Neural progenitor cell (in vitro differentiated cells): Measurements from ENCODE around the gene PTCH1. TPM values are rescaled to one million over a fixed set of nuclear protein-coding genes. Genes with fewer than 3 reads are reported as not detected.
A peak's percentile ranks its signal among the peaks of the same experiment; 100 is the strongest.

Experiments used
- DNase-seq: peaks from one replicate; pipeline ENCODE4 v3.0.0-alpha.2; 2016; ENCODE audit warnings: low spot score
- H2AFZ ChIP-seq: fragments of 200-600 bp; sonication (generic); replicated peaks from 2 replicates; pipeline ENCODE4 v1.6.1; 2016; ENCODE audit warnings: antibody characterized with exemption
- H3F3A ChIP-seq: fragments of 200-600 bp; sonication (generic); 2 replicates; pipeline ENCODE4 v1.6.1; 2016; ENCODE audit warnings: antibody characterized with exemption, low read depth
- H3K27ac ChIP-seq: fragments of 200-600 bp; sonication (generic); 2 replicates; pipeline ENCODE4 v1.5.1; 2016; ENCODE audit warnings: mild to moderate bottlenecking
- H3K27me3 ChIP-seq: fragments of 200-600 bp; sonication (generic); 2 replicates; pipeline ENCODE4 v1.6.1; 2016; ENCODE audit warnings: mild to moderate bottlenecking, moderate library complexity
- H3K36me3 ChIP-seq: fragments of 200-600 bp; sonication (generic); 2 replicates; pipeline ENCODE4 v1.5.1; 2016
- H3K4me1 ChIP-seq: fragments of 200-600 bp; sonication (generic); 2 replicates; pipeline ENCODE4 v1.6.1; 2016; ENCODE audit warnings: mixed run types
- H3K4me2 ChIP-seq: fragments of 200-600 bp; sonication (generic); 2 replicates; pipeline ENCODE4 v1.6.1; 2016
- H3K4me3 ChIP-seq: fragments of 200-600 bp; sonication (generic); 2 replicates; pipeline ENCODE4 v1.5.1; 2016
- H3K79me2 ChIP-seq: fragments of 200-600 bp; sonication (generic); 2 replicates; pipeline ENCODE4 v1.6.1; 2016; ENCODE audit warnings: low read depth
- H3K9ac ChIP-seq: fragments of 200-600 bp; sonication (generic); 2 replicates; pipeline ENCODE4 v1.6.1; 2016
- H3K9me3 ChIP-seq: fragments of 200-600 bp; sonication (generic); 2 replicates; pipeline ENCODE4 v1.5.1; 2016; ENCODE audit warnings: low read depth
- H4K20me1 ChIP-seq: fragments of 200-600 bp; sonication (generic); 2 replicates; pipeline ENCODE4 v1.6.1; 2016; ENCODE audit warnings: low read depth
- H3K27ac Mint-ChIP-seq: 3 replicates; pipeline ENCODE4 v1.8.0; 2021; ENCODE audit warnings: mixed read lengths
- H3K27me3 Mint-ChIP-seq: 2 replicates; pipeline ENCODE4 v1.8.0; 2022; ENCODE audit warnings: low read depth, mild to moderate bottlenecking, inconsistent platforms, moderate library complexity, mixed read lengths; ENCODE audit not compliant: insufficient read depth
- H3K36me3 Mint-ChIP-seq: 3 replicates; pipeline ENCODE4 v1.8.0; 2021; ENCODE audit warnings: mixed read lengths
- H3K4me1 Mint-ChIP-seq: 3 replicates; pipeline ENCODE4 v1.8.0; 2021; ENCODE audit warnings: mixed read lengths
- H3K4me3 Mint-ChIP-seq: 3 replicates; pipeline ENCODE4 v1.8.0; 2021; ENCODE audit warnings: mild to moderate bottlenecking, moderate library complexity, mixed read lengths
- H3K9me3 Mint-ChIP-seq: 3 replicates; pipeline ENCODE4 v1.8.0; 2020; ENCODE audit warnings: mixed read lengths
- CTCF ChIP-seq: fragments of 200-600 bp; sonication (generic); IDR thresholded peaks from 2 replicates; pipeline ENCODE4 v1.5.1; 2017; ENCODE audit warnings: antibody characterized with exemption, mild to moderate bottlenecking
- EZH2 ChIP-seq: fragments of 200-600 bp; sonication (generic); IDR thresholded peaks from 2 replicates; pipeline ENCODE4 v1.6.1; 2017; ENCODE audit warnings: antibody characterized with exemption, mild to moderate bottlenecking, moderate library complexity
- EZH2phosphoT487 ChIP-seq: fragments of 200-600 bp; sonication (generic); IDR thresholded peaks from 2 replicates; pipeline ENCODE4 v1.6.1; 2017; ENCODE audit warnings: antibody characterized with exemption
- total RNA-seq: library from RNA; depleted of rRNA; stranded (reverse); fragments of >200 nt; gene quantifications from 2 replicates; pipeline ENCODE4 v1.2.3, GENCODE V29; 2015; ENCODE audit warnings: low replicate concordance

PTCH1 gene
- total RNA-seq, 1 donor from 2014 or later: 23.0 TPM

- Mint-ChIP-seq H3K9me3 (no peaks in the 10 kb centered on the region), H3K36me3 (peaks cover 18% of the 10 kb centered on the region), H3K27ac (no peak overlapping the region), H3K4me3 (peak overlapping the region; percentile 89), H3K27me3 (peaks cover 3% of the 10 kb centered on the region), H3K4me1 (peaks cover 45% of the 10 kb centered on the region)
- Histone ChIP-seq H3K27me3 (no peaks in the 10 kb centered on the region), H3K79me2 (peaks cover 91% of the 10 kb centered on the region), H4K20me1 (peaks cover 75% of the 10 kb centered on the region), H3K4me3 (peak overlapping the region; percentile 93), H3K4me2 (peak overlapping the region; percentile 89), H3K4me1 (peaks cover 17% of the 10 kb centered on the region), H3K27ac (no peak overlapping the region), H3K9ac (no peak overlapping the region), H3K9me3 (no peaks in the 10 kb centered on the region), H3K36me3 (no peaks in the 10 kb centered on the region), H3F3A (peaks cover 34% of the 10 kb centered on the region), H2AFZ (no peak overlapping the region)
- TF ChIP-seq EZH2phosphoT487: no peak
- peak; percentile 42 for TF ChIP-seq CTCF
- DNase-seq: peak; percentile 75
Measured at GRCh38 chr9:95504053-95504963, 12.5 kb downstream of the PTCH1 start.

- peak overlapping the region; percentile 20 for H3K4me3 Mint-ChIP-seq
- Histone ChIP-seq H3K27ac (no peak overlapping the region), H3K9ac (no peak overlapping the region), H3K79me2 (peaks cover 94% of the 10 kb centered on the region), H3K36me3 (no peaks in the 10 kb centered on the region), H2AFZ (no peak overlapping the region), H3K27me3 (no peaks in the 10 kb centered on the region), H3K4me3 (no peak overlapping the region), H3K4me2 (no peak overlapping the region), H3K9me3 (no peaks in the 10 kb centered on the region), H3K4me1 (peaks cover 26% of the 10 kb centered on the region), H4K20me1 (peaks cover 84% of the 10 kb centered on the region), H3F3A (peaks cover 29% of the 10 kb centered on the region)
- TF ChIP-seq EZH2phosphoT487 (no peak), CTCF (no peak), EZH2 (no peak)
- H3K36me3 Mint-ChIP-seq: peaks cover 18% of the 10 kb centered on the region
- H3K4me1 Mint-ChIP-seq: peaks cover 52% of the 10 kb centered on the region
- DNase-seq: no peak
- H3K27me3 Mint-ChIP-seq: peaks cover 3% of the 10 kb centered on the region
- H3K9me3 Mint-ChIP-seq: no peaks in the 10 kb centered on the region
- no peak overlapping the region for H3K27ac Mint-ChIP-seq
Measured at GRCh38 chr9:95503369-95503768, 13.4 kb downstream of the PTCH1 start.

GRCh38 chr9:95502248-95502647, 14.5 kb downstream of the PTCH1 start:
- no peak overlapping the region for H2AFZ ChIP-seq
- DNase-seq: no peak
- peaks cover 38% of the 10 kb centered on the region for H3K4me1 ChIP-seq
- no peak overlapping the region for H3K27ac ChIP-seq
- H4K20me1 ChIP-seq: peaks cover 88% of the 10 kb centered on the region
- H3K9ac ChIP-seq: no peak overlapping the region
- peaks cover 94% of the 10 kb centered on the region for H3K79me2 ChIP-seq
- TF ChIP-seq CTCF (no peak), EZH2phosphoT487 (no peak), EZH2 (no peak)
- no peaks in the 10 kb centered on the region for H3K27me3 ChIP-seq
- Mint-ChIP-seq H3K4me1 (peaks cover 64% of the 10 kb centered on the region), H3K27me3 (peaks cover 3% of the 10 kb centered on the region), H3K36me3 (peaks cover 18% of the 10 kb centered on the region), H3K9me3 (no peaks in the 10 kb centered on the region), H3K27ac (no peak overlapping the region), H3K4me3 (no peak overlapping the region)
- no peaks in the 10 kb centered on the region for H3K9me3 ChIP-seq
- peaks cover 27% of the 10 kb centered on the region for H3F3A ChIP-seq
- H3K36me3 ChIP-seq: no peaks in the 10 kb centered on the region
- no peak overlapping the region for H3K4me3 ChIP-seq
- H3K4me2 ChIP-seq: no peak overlapping the region
